Measurements from ENCODE around the gene TWF2.

Gene TWF2

GRCh38 chr3:52237006-52237656 lies 1.8 kb downstream of the TWF2 start:
- DNase-seq = no peak

- DNase-seq = no peak
These were observed 2.5 kb downstream of the TWF2 start for GRCh38 chr3:52236424-52236886.

GRCh38 chr3:52234516-52235447 lies 4.2 kb downstream of the TWF2 start:
- DNase-seq = no peak

GRCh38 chr3:52233968-52234367 lies 5.0 kb downstream of the TWF2 start:
- no peak for DNase-seq

GRCh38 chr3:52233108-52233591 lies 5.8 kb downstream of the TWF2 start:
- no peak for DNase-seq

GRCh38 chr3:52232279-52233107 lies 6.5 kb downstream of the TWF2 start:
- DNase-seq = no peak

GRCh38 chr3:52231502-52232278 lies 7.3 kb downstream of the TWF2 start:
- peak; percentile 84 for DNase-seq

- no peak for DNase-seq
These were observed 8.0 kb downstream of the TWF2 start for GRCh38 chr3:52230889-52231499.

GRCh38 chr3:52230461-52230860 lies 8.5 kb downstream of the TWF2 start:
- DNase-seq = no peak

GRCh38 chr3:52229656-52230055 lies 9.3 kb downstream of the TWF2 start:
- DNase-seq = no peak

GRCh38 chr3:52228751-52229291 lies 10.1 kb downstream of the TWF2 start:
- DNase-seq = no peak

- no peak for DNase-seq
These were observed 10.7 kb downstream of the TWF2 start for GRCh38 chr3:52228266-52228665.

- no peak for DNase-seq
These were observed 11.2 kb downstream of the TWF2 start for GRCh38 chr3:52227766-52228165.

GRCh38 chr3:52227117-52227516 lies 11.8 kb downstream of the TWF2 start:
- no peak for DNase-seq

- DNase-seq = peak; percentile 84
These were observed 12.6 kb downstream of the TWF2 start for GRCh38 chr3:52226229-52226817.

- DNase-seq = peak; percentile 91
These were observed 13.3 kb downstream of the TWF2 start, which contains the start of gene TLR9 for GRCh38 chr3:52225452-52226228. TSS of gene TLR9 (minus strand) at chr3:52225645. CDS start at chr3:52225529, 116 bp downstream.

GRCh38 chr3:52223449-52224408 lies 15.2 kb downstream of the TWF2 start:
- no peak for DNase-seq

GRCh38 chr3:52222319-52223221 lies 16.4 kb downstream of the TWF2 start:
- DNase-seq = no peak

All from RPMI8226 (cell line).